ENCODE measurements around the gene MBOAT2.

MBOAT2 gene

GRCh38 chr2:8993196-8993901 is 10.1 kb downstream of the MBOAT2 start:
- Histone ChIP-seq H3K9me3 (ENCODE audit: control insufficient read depth, insufficient read depth, low read length) (no peaks in the 10 kb centered on the region), H3K4me1 (ENCODE audit: insufficient read depth, low read length) (peaks cover 6% of the 10 kb centered on the region; the same call in 1 of the 2 replicates), H3K36me3 (ENCODE audit: insufficient read depth, low read length) (no peaks in the 10 kb centered on the region), H3K9ac (ENCODE audit: low read depth, low read length) (no peak overlapping the region)

DNA sequence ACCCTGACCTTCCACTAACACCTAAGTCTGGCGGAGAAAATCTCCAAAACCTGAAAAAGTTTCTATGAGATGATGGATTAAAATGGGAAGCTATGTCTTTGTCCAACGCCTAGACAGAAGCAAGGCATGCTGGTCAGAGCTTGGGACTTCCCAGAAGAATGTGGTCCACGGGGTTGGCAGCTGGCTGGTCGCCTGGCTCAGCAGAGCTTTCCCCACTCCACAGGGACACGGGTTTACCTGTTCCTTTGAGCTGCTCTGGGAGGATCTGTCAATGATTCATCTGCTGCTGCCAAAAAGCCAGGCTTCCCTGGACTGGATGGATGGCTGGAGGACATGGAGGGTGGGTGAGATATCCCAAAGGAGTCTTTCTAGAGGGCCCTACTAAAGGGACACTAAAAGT is 10.8 kb downstream of the MBOAT2 start:
- peaks cover 6% of the 10 kb centered on the region; the same call in 1 of the 2 replicates for H3K4me1 ChIP-seq (ENCODE audit: insufficient read depth, low read length)

GRCh38 chr2:8989536-8990079 is 13.9 kb downstream of the MBOAT2 start:
- no peaks in the 10 kb centered on the region for H3K9me3 ChIP-seq (ENCODE audit: control insufficient read depth, insufficient read depth, low read length)

More for the DNA sequence above, 10.8 kb downstream of the MBOAT2 start:
- Histone ChIP-seq H3K9me3 (ENCODE audit: control insufficient read depth, insufficient read depth, low read length) (no peaks in the 10 kb centered on the region), H3K9ac (ENCODE audit: low read depth, low read length) (no peak overlapping the region), H3K36me3 (ENCODE audit: insufficient read depth, low read length) (no peaks in the 10 kb centered on the region)

GRCh38 chr2:8987410-8987809 is 16.1 kb downstream of the MBOAT2 start:
- no peak overlapping the region for H3K9ac ChIP-seq (ENCODE audit: low read depth, low read length)
- H3K36me3 ChIP-seq (ENCODE audit: insufficient read depth, low read length), result no peaks in the 10 kb centered on the region
- H3K4me1 ChIP-seq (ENCODE audit: insufficient read depth, low read length), result peaks cover 6% of the 10 kb centered on the region
- H3K9me3 ChIP-seq (ENCODE audit: control insufficient read depth, insufficient read depth, low read length), result no peaks in the 10 kb centered on the region

More at GRCh38 chr2:8989536-8990079, 13.9 kb downstream of the MBOAT2 start:
- Histone ChIP-seq H3K36me3 (ENCODE audit: insufficient read depth, low read length) (no peaks in the 10 kb centered on the region), H3K4me1 (ENCODE audit: insufficient read depth, low read length) (peaks cover 3% of the 10 kb centered on the region; the same call in 1 of the 2 replicates), H3K9ac (ENCODE audit: low read depth, low read length) (no peak overlapping the region)

GRCh38 chr2:8986327-8986976 is 17.0 kb downstream of the MBOAT2 start:
- peaks cover 8% of the 10 kb centered on the region for H3K4me1 ChIP-seq (ENCODE audit: insufficient read depth, low read length)
- no peaks in the 10 kb centered on the region for H3K36me3 ChIP-seq (ENCODE audit: insufficient read depth, low read length)
- H3K9me3 ChIP-seq (ENCODE audit: control insufficient read depth, insufficient read depth, low read length), result no peaks in the 10 kb centered on the region
- H3K9ac ChIP-seq (ENCODE audit: low read depth, low read length), result no peak overlapping the region

DNA sequence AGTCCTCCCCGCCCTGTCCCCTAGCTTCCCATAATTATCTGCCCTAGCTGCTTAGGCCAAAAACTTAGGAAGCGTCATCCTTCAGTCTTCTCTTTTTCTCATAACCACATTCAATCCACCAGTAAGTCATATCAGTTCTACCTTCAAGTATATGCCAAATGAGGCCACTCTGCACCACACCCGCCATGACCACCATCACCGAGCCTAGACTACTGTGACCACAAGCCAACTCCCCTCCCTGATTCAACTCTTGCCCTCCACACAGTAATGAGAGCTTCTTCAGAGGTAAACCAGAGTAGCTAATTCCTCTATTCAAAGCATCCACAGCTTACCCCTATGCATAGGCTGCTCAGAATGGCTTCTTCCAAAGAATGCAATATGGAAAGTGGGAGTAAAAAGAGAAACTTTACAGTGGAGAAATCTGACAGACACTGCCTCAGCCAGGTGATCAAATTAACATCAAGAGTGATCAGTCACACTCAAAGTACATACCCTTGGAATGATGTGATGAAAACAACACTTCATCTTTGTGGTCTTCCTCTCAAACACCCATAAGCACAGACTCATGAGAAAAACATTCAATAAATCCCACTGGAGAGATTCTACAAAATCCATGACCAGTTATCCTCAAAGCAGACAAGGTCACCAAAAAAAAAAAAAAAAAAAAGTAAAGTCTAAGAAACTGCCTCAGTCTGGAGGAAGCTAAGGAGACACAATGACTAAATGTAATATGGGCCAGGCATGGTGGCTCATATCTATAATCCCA is 17.7 kb downstream of the MBOAT2 start:
- H3K9me3 ChIP-seq (ENCODE audit: control insufficient read depth, insufficient read depth, low read length), result no peaks in the 10 kb centered on the region
- H3K9ac ChIP-seq (ENCODE audit: low read depth, low read length), result no peak overlapping the region
- H3K4me1 ChIP-seq (ENCODE audit: insufficient read depth, low read length), result peaks cover 9% of the 10 kb centered on the region
- no peaks in the 10 kb centered on the region for H3K36me3 ChIP-seq (ENCODE audit: insufficient read depth, low read length)

DNA sequence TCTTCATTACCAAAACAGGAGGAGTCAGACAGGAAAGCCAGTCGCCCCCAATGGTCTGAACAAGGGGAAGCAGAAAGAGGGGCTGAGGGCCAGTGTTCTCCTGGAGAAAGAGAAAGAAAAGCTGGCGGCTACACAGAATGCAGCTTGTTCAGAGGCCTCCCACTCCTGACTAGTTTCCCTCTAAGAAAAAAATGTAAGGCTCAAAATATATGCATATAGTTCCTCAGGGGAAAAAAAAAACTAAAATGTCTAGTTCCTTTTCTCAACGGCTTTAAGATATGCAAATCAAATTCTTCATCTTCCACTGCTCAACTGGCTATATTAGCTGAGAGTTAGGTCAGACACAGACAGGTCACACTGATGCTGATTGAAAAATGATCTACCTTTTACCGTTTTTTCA is 18.6 kb downstream of the MBOAT2 start:
- Histone ChIP-seq H3K9me3 (ENCODE audit: control insufficient read depth, insufficient read depth, low read length) (no peaks in the 10 kb centered on the region), H3K4me1 (ENCODE audit: insufficient read depth, low read length) (peaks cover 9% of the 10 kb centered on the region), H3K36me3 (ENCODE audit: insufficient read depth, low read length) (no peaks in the 10 kb centered on the region), H3K9ac (ENCODE audit: low read depth, low read length) (no peak overlapping the region)

DNA sequence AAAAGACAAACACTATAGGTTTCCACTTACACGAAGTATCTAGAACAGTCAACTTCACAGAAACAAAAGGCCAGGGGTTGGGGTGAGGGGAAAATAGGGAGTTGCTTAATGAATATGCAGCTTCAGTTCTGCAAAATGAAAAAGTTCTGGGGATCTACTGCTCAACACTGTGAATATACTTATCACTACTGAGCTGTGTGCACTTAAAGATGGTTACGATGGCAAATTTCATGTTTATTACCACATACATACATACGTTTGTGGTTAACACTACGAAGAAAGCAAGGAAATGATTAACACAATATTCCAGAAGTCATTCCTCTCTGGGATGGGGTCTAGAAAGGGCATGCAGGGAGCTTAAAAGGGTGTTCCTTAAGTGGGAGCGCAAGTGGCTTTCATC is 19.3 kb downstream of the MBOAT2 start:
- Histone ChIP-seq H3K36me3 (ENCODE audit: insufficient read depth, low read length) (no peaks in the 10 kb centered on the region), H3K9me3 (ENCODE audit: control insufficient read depth, insufficient read depth, low read length) (no peaks in the 10 kb centered on the region), H3K9ac (ENCODE audit: low read depth, low read length) (no peak overlapping the region), H3K4me1 (ENCODE audit: insufficient read depth, low read length) (peaks cover 9% of the 10 kb centered on the region)

DNA sequence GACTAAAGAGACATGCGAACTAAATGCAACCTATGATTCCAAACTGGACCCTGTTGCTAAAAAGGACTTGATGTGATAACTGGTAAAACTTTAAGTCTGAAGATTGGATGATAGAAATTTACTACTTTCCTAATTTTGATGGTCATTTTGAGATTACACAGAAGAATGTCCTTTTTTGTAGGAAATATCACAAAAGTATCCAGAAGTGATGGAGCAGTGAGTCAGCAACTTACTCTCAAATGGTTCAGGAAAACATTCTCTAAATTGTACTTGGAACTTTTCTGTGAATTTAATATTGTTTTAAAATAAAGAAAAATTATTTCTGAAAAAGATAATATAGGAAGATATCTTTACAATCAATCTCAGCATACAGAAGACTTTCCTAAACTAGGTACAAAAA is 19.9 kb downstream of the MBOAT2 start:
- H3K9ac ChIP-seq (ENCODE audit: low read depth, low read length), result no peak overlapping the region
- H3K4me1 ChIP-seq (ENCODE audit: insufficient read depth, low read length), result peaks cover 9% of the 10 kb centered on the region
- H3K9me3 ChIP-seq (ENCODE audit: control insufficient read depth, insufficient read depth, low read length), result no peaks in the 10 kb centered on the region
- H3K36me3 ChIP-seq (ENCODE audit: insufficient read depth, low read length), result no peaks in the 10 kb centered on the region

DNA sequence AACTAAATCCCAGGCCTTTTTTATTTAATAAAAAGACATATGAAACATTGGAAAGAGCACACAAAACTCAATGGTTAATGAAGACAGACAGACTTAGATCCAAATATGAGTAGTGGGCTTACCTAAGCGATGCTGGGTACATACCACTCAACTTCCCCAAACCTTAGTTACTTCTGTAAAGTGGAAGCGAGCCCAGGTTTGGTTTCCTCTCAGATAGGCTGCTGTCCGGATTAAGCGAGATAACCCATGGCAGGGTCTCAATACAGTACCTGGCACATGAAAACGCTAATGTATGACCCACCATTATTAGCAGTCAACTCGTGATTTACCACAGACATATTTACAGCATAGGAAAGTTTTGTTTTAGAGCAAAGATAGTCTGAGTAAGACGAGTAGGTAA is 21.6 kb downstream of the MBOAT2 start:
- no peaks in the 10 kb centered on the region for H3K9me3 ChIP-seq (ENCODE audit: control insufficient read depth, insufficient read depth, low read length)
- peaks cover 9% of the 10 kb centered on the region for H3K4me1 ChIP-seq (ENCODE audit: insufficient read depth, low read length)
- H3K36me3 ChIP-seq (ENCODE audit: insufficient read depth, low read length), result no peaks in the 10 kb centered on the region
- H3K9ac ChIP-seq (ENCODE audit: low read depth, low read length), result no peak overlapping the region

GRCh38 chr2:8980096-8980495 is 23.4 kb downstream of the MBOAT2 start:
- Histone ChIP-seq H3K9ac (ENCODE audit: low read depth, low read length) (no peak overlapping the region), H3K9me3 (ENCODE audit: control insufficient read depth, insufficient read depth, low read length) (no peaks in the 10 kb centered on the region), H3K4me1 (ENCODE audit: insufficient read depth, low read length) (peaks cover 9% of the 10 kb centered on the region), H3K36me3 (ENCODE audit: insufficient read depth, low read length) (no peaks in the 10 kb centered on the region)

GRCh38 chr2:8977758-8978157 is 25.7 kb downstream of the MBOAT2 start:
- Histone ChIP-seq H3K36me3 (ENCODE audit: insufficient read depth, low read length) (no peaks in the 10 kb centered on the region), H3K9ac (ENCODE audit: low read depth, low read length) (no peak overlapping the region), H3K9me3 (ENCODE audit: control insufficient read depth, insufficient read depth, low read length) (no peaks in the 10 kb centered on the region), H3K4me1 (ENCODE audit: insufficient read depth, low read length) (0 out of 2 replicates have a peak, but pooled peaks cover 3% of the 10 kb centered on the region)

- Histone ChIP-seq H3K36me3 (ENCODE audit: insufficient read depth, low read length) (no peaks in the 10 kb centered on the region), H3K4me1 (ENCODE audit: insufficient read depth, low read length) (0 out of 2 replicates have a peak, but pooled peaks cover 3% of the 10 kb centered on the region), H3K9me3 (ENCODE audit: control insufficient read depth, insufficient read depth, low read length) (no peaks in the 10 kb centered on the region), H3K9ac (ENCODE audit: low read depth, low read length) (no peak overlapping the region)
Measured at GRCh38 chr2:8976442-8977259, 26.8 kb downstream of the MBOAT2 start.

DNA sequence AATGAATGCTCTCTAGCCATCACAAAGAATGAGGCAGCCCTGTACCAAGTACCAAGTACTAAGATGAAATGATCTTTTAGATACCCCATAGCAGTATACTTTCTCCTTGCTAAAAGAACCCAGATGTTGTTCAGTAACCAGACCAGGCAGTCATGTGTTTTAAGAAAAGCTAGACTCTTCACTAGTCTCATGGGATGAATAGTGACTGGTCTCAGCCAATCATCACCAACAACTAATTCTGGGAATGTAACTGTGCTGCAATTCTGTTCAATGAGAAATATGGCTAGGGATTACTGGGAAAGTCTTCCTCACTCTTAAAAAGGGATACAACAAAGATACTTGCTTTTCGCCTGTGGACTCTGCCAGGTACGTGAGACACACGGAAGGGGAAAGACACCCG is 29.5 kb downstream of the MBOAT2 start:
- Histone ChIP-seq H3K9ac (ENCODE audit: low read depth, low read length) (no peak overlapping the region), H3K9me3 (ENCODE audit: control insufficient read depth, insufficient read depth, low read length) (no peaks in the 10 kb centered on the region), H3K4me1 (ENCODE audit: insufficient read depth, low read length) (no peaks in the 10 kb centered on the region), H3K36me3 (ENCODE audit: insufficient read depth, low read length) (no peaks in the 10 kb centered on the region)
